HepG2 (cell line): ENCODE measurements around the gene LIM2. TPM values are rescaled to one million over a fixed set of nuclear protein-coding genes. Genes with fewer than 3 reads are reported as not detected.

Source experiments
- ATAC-seq: fragments of 200-7000 bp; cut with Tn5 transposase; 3 replicates; pipeline ENCODE4 v1.9.1; 2020; ENCODE audit warnings: mild to moderate bottlenecking, moderate library complexity
- BruUV-seq: library from RNA; stranded (reverse); fragments of 400-500 nt; replicated peaks from 2 replicates; lab custom pipeline; 2021; lab: Mats Ljungman, UMichigan
- CTCF ChIA-PET: fragments of 300-600 bp; formaldehyde crosslinking; extraction: SDS; loops from one replicate; lab custom pipeline; 2021; ENCODE audit warnings: low total read pairs, inconsistent platforms, low intra/inter-chr PET ratio; lab: Yijun Ruan, JAX
- POLR2A ChIA-PET: fragments of 350-600 bp; sonication (Branson Sonifier 250); formaldehyde crosslinking; loops from one replicate; lab custom pipeline; 2020; ENCODE audit warnings: antibody characterized with exemption, inconsistent platforms; lab: Yijun Ruan, JAX
- DNase-seq: peaks from one replicate; pipeline ENCODE4 v3.0.0-alpha.2; 2015; ENCODE audit warnings: low spot score
- FAIRE-seq: peaks from 3 replicates; lab custom pipeline; 2011; peaks lifted over from hg19 to GRCh38; lab: Jason Lieb, UNC
- H2AFZ ChIP-seq: one replicate; pipeline ENCODE4 v1.6.1; 2011; ENCODE audit warnings: low read length, inconsistent platforms
- H3K27ac ChIP-seq: fragments of 300-600 bp; 3 replicates; pipeline ENCODE4 v1.8.0; 2011; ENCODE audit warnings: mixed run types, mild to moderate bottlenecking, mixed read lengths, low read length, inconsistent platforms; ENCODE audit not compliant: insufficient read depth; ENCODE audit errors: extremely low read length
- H3K27me3 ChIP-seq, 2 experiments: fragments of 200-600 bp in 1 of 2; 2 replicates in 1 of 2; 3 replicates in 1 of 2; pipeline versions ENCODE4 v1.6.0 to v1.8.0; 2011; ENCODE audit warnings: low read length in 2 of 2, mild to moderate bottlenecking in 2 of 2, moderate library complexity in 2 of 2, inconsistent platforms in 1 of 2; ENCODE audit not compliant: insufficient read depth in 2 of 2, control insufficient read depth in 1 of 2
- H3K36me3 ChIP-seq, 2 experiments: fragments of 200-600 bp in 1 of 2; replicated peaks in 1 of 2; 2 replicates in 1 of 2; 3 replicates in 1 of 2; pipeline versions ENCODE4 v1.5.1 to v1.8.0; 2011; ENCODE audit warnings: low read length in 2 of 2, inconsistent platforms in 1 of 2; ENCODE audit not compliant: insufficient read depth in 2 of 2, control insufficient read depth in 1 of 2
- H3K4me1 ChIP-seq: 2 replicates; pipeline ENCODE4 v1.5.1; 2012; ENCODE audit warnings: low read length, inconsistent platforms; ENCODE audit not compliant: insufficient read depth
- H3K4me2 ChIP-seq: 2 replicates; pipeline ENCODE4 v1.6.0; 2011; ENCODE audit warnings: low read depth, low read length, inconsistent platforms
- H3K4me3 ChIP-seq, 3 experiments: fragments of 200-600 bp in 1 of 3; sonication (generic), shearing (Covaris generic) in 1 of 3; replicated peaks in 1 of 3; 2 replicates each; pipeline ENCODE4 v1.5.1; 2011 to 2016; ENCODE audit warnings: low read length in 3 of 3, inconsistent platforms in 2 of 3, low read depth in 2 of 3, mild to moderate bottlenecking in 2 of 3, control low read depth in 1 of 3, mixed read lengths in 1 of 3; ENCODE audit not compliant: insufficient read depth in 1 of 3
- H3K79me2 ChIP-seq: one replicate; pipeline ENCODE4 v1.6.1; 2011; ENCODE audit warnings: low read length, inconsistent platforms; ENCODE audit not compliant: insufficient read depth
- H3K9ac ChIP-seq: 2 replicates; pipeline ENCODE4 v1.6.0; 2011; ENCODE audit warnings: mild to moderate bottlenecking, low read depth, low read length, inconsistent platforms; ENCODE audit not compliant: insufficient read depth
- H3K9me3 ChIP-seq: 2 replicates; pipeline ENCODE4 v1.5.1; 2012; ENCODE audit warnings: mild to moderate bottlenecking, low read length
- H4K20me1 ChIP-seq: 2 replicates; pipeline ENCODE4 v1.6.0; 2011; ENCODE audit warnings: inconsistent platforms, mild to moderate bottlenecking, low read length, moderate library complexity; ENCODE audit not compliant: insufficient read depth
- FOSL2 ChIP-seq: sonication (generic); formaldehyde crosslinking; IDR thresholded peaks from 2 replicates; pipeline ENCODE4 v1.4.0; 2020; ENCODE audit warnings: missing genetic modification reagents
- PHF20 ChIP-seq: sonication (generic); formaldehyde crosslinking; IDR thresholded peaks from 2 replicates; pipeline ENCODE4 v1.5.0; 2020; ENCODE audit warnings: mild to moderate bottlenecking, missing genetic modification reagents
- RAD21 ChIP-seq: fragments of 450-650 bp; formaldehyde crosslinking; IDR thresholded peaks from 2 replicates; pipeline ENCODE4 v1.5.0; 2020; ENCODE audit warnings: mild to moderate bottlenecking
- SMC3 ChIP-seq: IDR thresholded peaks from 2 replicates; pipeline ENCODE4 v1.6.1; 2011; ENCODE audit warnings: low read length, improper control_type of control experiment
- TARDBP ChIP-seq: sonication (generic); formaldehyde crosslinking; IDR thresholded peaks from 2 replicates; pipeline ENCODE4 v1.8.0; 2022; ENCODE audit warnings: mild to moderate bottlenecking, missing genetic modification reagents
- TP53 ChIP-seq: sonication (generic); formaldehyde crosslinking; conservative IDR thresholded peaks from 2 replicates; pipeline ENCODE4 v1.4.0; 2020; ENCODE audit warnings: missing genetic modification reagents
- ZMYM3 ChIP-seq: sonication (generic); formaldehyde crosslinking; IDR thresholded peaks from 2 replicates; pipeline ENCODE4 v1.5.1; 2020; ENCODE audit warnings: mild to moderate bottlenecking, missing genetic modification reagents
- WGBS: methylation state at CpG from one replicate; pipeline ENCODE4 v1.1.6; 2017; ENCODE audit warnings: low lambda C conversion rate; 5-methylcytosine and 5-hydroxymethylcytosine counted together
- in situ Hi-C: cut with HindIII; loops from 2 replicates; pipeline ENCODE4 v1.10.0; 2017; ENCODE audit warnings: low pct_unique_long_range_greater_than_20kb; ENCODE audit not compliant: extremely low pct_ligation_motif_present
- intact Hi-C: fragments of 100-400 bp; cut with micrococcal nuclease; formaldehyde crosslinking; loops from one replicate; pipeline ENCODE4 v1.10.0; 2022; ENCODE audit not compliant: unreplicated experiment
- polyA plus RNA-seq, 8 experiments: library from polyadenylated mRNA; depleted of rRNA in 3 of 8; stranded (reverse) in 7 of 8; unstranded in 1 of 8; fragments of >200 nt; fragmentation: Illumina TruSeq in 4 of 8; extraction: Trizol in 4 of 8; gene quantifications; 2 replicates each; pipeline versions ENCODE4 v1.2.1 to v1.2.3, GENCODE V29; 2011 to 2016; ENCODE audit warnings: low read depth in 4 of 8, missing spikeins in 1 of 8, mixed read lengths in 1 of 8; ENCODE audit not compliant: insufficient read depth in 1 of 8
- total RNA-seq, 5 experiments: library from RNA; depleted of rRNA; stranded (reverse); fragments of >200 nt; fragmentation: Illumina TruSeq; extraction: Trizol; gene quantifications; 2 replicates each; pipeline ENCODE4 v1.2.3, GENCODE V29; 2016; ENCODE audit warnings: low read depth in 1 of 5
- TF ChIP-seq, protein P1 (sequence below): sonication (generic); formaldehyde crosslinking; IDR thresholded peaks from 2 replicates; pipeline ENCODE4 v1.4.0; 2020; ENCODE audit warnings: missing genetic modification reagents
- TF ChIP-seq, protein P2 (sequence below): sonication (generic); formaldehyde crosslinking; IDR thresholded peaks from 2 replicates; pipeline ENCODE4 v1.4.0; 2020; ENCODE audit warnings: missing genetic modification reagents, mild to moderate bottlenecking, borderline replicate concordance
- TF ChIP-seq, protein P3 (sequence below): sonication (generic); formaldehyde crosslinking; IDR thresholded peaks from 2 replicates; pipeline ENCODE4 v1.5.0; 2020; ENCODE audit warnings: mild to moderate bottlenecking, missing genetic modification reagents, moderate library complexity
- TF ChIP-seq, protein P4 (sequence below): sonication (generic); formaldehyde crosslinking; IDR thresholded peaks from 2 replicates; pipeline ENCODE4 v1.4.0; 2020; ENCODE audit warnings: low read depth, missing genetic modification reagents

The LIM2 gene
- total and polyA plus RNA-seq, 2 of the 13 experiments (the other 11 are each of a cell fraction or from before 2014, with no cell fraction given) = 1.3 TPM; not detected in 1

DNA sequence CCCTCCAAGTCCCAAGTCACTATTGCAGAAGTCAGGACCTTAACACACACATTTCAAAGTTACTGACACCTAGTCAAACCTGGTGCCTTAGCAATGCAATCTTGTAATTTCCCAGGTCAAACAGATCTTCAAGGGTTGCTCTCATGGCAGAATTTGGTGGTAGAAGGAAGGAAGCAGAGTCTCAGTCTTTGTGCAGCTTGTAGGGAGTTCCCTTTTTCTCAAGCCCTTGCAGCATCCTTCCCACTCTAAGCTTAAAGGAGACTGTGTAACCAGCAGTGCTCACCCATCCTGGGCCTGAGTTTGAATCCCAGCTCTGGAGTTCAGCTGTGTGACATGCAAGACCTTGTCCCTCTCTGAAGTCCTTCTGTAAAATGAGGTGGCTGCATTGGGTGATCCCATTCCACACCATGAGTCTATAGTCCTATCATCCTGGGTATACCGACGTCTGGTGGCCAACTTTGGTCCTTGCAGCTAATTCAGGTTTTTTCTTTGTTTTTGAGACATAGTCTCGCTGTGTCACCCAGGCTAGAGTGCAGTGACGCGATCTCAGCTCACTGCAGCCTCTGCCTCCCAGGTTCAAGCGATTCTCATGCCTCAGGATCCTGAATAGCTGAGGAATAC lies 19.8 kb upstream of the LIM2 start:
- Histone ChIP-seq H3K36me3 (no peaks in the 10 kb centered on the region), H3K9me3 (peaks cover 13% of the 10 kb centered on the region), H3K9ac (no peak overlapping the region), H2AFZ (no peak overlapping the region), H3K27me3 (no peaks in the 10 kb centered on the region), H3K4me3 (no peak overlapping the region), H3K79me2 (no peaks in the 10 kb centered on the region), H4K20me1 (no peaks in the 10 kb centered on the region), H3K4me1 (peaks cover 19% of the 10 kb centered on the region), H3K27ac (no peak overlapping the region), H3K4me2 (peak overlapping the region; percentile 36; the same call in 1 of the 2 replicates)
- FAIRE-seq (peak; percentile 79), ATAC-seq (peak; percentile 92), DNase-seq (peak; percentile 74)
- in situ Hi-C loops (no loop called here), intact Hi-C loops (loop anchor here (1.0 kb wide), 2 partner anchors 40 to 68 kb away; no protein-coding TSS in a partner anchor)
- BruUV-seq = no TSS peak
- POLR2A ChIA-PET = interaction anchor here (1.0 to 1.9 kb wide), 8 partner anchors 19 to 67 kb away, joined by 3 to 13 read pairs (median 5); partner anchors contain the start of gene ETFB
- CTCF ChIA-PET = interaction anchor here (0.6 to 2.6 kb wide), 5 partner anchors 53 to 111 kb away, joined by 3 to 38 read pairs (median 3); no protein-coding TSS in a partner anchor
- 0% methylated on average over 3 of the region's 6 CpGs for WGBS
- peak; percentile 27; the same call in 1 of the 2 replicates for TF ChIP-seq ZMYM3 (CRISPR knock-in tag)
- peak; percentile 22; the same call in 1 of the 2 replicates for TF ChIP-seq FOSL2 (CRISPR knock-in tag)
- TF ChIP-seq TARDBP (CRISPR knock-in tag) = peak; percentile 39; the same call in 1 of the 2 replicates
- TF ChIP-seq, protein P1, sequence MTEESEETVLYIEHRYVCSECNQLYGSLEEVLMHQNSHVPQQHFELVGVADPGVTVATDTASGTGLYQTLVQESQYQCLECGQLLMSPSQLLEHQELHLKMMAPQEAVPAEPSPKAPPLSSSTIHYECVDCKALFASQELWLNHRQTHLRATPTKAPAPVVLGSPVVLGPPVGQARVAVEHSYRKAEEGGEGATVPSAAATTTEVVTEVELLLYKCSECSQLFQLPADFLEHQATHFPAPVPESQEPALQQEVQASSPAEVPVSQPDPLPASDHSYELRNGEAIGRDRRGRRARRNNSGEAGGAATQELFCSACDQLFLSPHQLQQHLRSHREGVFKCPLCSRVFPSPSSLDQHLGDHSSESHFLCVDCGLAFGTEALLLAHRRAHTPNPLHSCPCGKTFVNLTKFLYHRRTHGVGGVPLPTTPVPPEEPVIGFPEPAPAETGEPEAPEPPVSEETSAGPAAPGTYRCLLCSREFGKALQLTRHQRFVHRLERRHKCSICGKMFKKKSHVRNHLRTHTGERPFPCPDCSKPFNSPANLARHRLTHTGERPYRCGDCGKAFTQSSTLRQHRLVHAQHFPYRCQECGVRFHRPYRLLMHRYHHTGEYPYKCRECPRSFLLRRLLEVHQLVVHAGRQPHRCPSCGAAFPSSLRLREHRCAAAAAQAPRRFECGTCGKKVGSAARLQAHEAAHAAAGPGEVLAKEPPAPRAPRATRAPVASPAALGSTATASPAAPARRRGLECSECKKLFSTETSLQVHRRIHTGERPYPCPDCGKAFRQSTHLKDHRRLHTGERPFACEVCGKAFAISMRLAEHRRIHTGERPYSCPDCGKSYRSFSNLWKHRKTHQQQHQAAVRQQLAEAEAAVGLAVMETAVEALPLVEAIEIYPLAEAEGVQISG (CRISPR knock-in tag) = peak; percentile 33; the same call in 1 of the 2 replicates
- TF ChIP-seq, protein P2, sequence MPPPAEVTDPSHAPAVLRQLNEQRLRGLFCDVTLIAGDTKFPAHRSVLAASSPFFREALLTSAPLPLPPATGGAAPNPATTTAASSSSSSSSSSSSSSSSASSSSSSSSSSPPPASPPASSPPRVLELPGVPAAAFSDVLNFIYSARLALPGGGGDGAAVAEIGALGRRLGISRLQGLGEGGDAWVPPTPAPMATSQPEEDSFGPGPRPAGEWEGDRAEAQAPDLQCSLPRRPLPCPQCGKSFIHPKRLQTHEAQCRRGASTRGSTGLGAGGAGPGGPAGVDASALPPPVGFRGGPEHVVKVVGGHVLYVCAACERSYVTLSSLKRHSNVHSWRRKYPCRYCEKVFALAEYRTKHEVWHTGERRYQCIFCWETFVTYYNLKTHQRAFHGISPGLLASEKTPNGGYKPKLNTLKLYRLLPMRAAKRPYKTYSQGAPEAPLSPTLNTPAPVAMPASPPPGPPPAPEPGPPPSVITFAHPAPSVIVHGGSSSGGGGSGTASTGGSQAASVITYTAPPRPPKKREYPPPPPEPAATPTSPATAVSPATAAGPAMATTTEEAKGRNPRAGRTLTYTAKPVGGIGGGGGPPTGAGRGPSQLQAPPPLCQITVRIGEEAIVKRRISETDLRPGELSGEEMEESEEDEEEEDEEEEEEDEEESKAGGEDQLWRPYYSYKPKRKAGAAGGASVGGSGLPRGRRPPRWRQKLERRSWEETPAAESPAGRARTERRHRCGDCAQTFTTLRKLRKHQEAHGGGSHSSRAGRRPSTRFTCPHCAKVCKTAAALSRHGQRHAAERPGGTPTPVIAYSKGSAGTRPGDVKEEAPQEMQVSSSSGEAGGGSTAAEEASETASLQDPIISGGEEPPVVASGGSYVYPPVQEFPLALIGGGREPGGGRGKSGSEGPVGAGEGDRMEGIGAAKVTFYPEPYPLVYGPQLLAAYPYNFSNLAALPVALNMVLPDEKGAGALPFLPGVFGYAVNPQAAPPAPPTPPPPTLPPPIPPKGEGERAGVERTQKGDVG (CRISPR knock-in tag) = peak; percentile 51; the same call in 1 of the 2 replicates
- peak; percentile 80 for TF ChIP-seq RAD21 (CRISPR knock-in tag)
- TF ChIP-seq, protein P3, sequence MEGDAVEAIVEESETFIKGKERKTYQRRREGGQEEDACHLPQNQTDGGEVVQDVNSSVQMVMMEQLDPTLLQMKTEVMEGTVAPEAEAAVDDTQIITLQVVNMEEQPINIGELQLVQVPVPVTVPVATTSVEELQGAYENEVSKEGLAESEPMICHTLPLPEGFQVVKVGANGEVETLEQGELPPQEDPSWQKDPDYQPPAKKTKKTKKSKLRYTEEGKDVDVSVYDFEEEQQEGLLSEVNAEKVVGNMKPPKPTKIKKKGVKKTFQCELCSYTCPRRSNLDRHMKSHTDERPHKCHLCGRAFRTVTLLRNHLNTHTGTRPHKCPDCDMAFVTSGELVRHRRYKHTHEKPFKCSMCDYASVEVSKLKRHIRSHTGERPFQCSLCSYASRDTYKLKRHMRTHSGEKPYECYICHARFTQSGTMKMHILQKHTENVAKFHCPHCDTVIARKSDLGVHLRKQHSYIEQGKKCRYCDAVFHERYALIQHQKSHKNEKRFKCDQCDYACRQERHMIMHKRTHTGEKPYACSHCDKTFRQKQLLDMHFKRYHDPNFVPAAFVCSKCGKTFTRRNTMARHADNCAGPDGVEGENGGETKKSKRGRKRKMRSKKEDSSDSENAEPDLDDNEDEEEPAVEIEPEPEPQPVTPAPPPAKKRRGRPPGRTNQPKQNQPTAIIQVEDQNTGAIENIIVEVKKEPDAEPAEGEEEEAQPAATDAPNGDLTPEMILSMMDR = peak; percentile 85
- TF ChIP-seq PHF20 (CRISPR knock-in tag) = 0 out of 2 replicates have a peak, but pooled peaks have one; percentile 20
- 0 out of 2 replicates have a peak, but pooled peaks have one; percentile 27 for TF ChIP-seq TP53
- TF ChIP-seq, protein P4, sequence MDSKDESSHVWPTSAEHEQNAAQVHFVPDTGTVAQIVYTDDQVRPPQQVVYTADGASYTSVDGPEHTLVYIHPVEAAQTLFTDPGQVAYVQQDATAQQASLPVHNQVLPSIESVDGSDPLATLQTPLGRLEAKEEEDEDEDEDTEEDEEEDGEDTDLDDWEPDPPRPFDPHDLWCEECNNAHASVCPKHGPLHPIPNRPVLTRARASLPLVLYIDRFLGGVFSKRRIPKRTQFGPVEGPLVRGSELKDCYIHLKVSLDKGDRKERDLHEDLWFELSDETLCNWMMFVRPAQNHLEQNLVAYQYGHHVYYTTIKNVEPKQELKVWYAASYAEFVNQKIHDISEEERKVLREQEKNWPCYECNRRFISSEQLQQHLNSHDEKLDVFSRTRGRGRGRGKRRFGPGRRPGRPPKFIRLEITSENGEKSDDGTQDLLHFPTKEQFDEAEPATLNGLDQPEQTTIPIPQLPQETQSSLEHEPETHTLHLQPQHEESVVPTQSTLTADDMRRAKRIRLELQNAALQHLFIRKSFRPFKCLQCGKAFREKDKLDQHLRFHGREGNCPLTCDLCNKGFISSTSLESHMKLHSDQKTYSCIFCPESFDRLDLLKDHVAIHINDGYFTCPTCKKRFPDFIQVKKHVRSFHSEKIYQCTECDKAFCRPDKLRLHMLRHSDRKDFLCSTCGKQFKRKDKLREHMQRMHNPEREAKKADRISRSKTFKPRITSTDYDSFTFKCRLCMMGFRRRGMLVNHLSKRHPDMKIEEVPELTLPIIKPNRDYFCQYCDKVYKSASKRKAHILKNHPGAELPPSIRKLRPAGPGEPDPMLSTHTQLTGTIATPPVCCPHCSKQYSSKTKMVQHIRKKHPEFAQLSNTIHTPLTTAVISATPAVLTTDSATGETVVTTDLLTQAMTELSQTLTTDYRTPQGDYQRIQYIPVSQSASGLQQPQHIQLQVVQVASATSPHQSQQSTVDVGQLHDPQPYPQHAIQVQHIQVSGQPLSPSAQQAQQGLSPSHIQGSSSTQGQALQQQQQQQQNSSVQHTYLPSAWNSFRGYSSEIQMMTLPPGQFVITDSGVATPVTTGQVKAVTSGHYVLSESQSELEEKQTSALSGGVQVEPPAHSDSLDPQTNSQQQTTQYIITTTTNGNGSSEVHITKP (CRISPR knock-in tag) = peak; percentile 70; the same call in 1 of the 2 replicates
- peak; percentile 95 for TF ChIP-seq SMC3
